ENCODE data around the gene SPATA32. TPM values are rescaled to one million over a fixed set of nuclear protein-coding genes. Genes with fewer than 3 reads are reported as not detected.
A peak's percentile ranks its signal among the peaks of the same experiment; 100 is the strongest.

The SPATA32 gene
- total and polyA plus RNA-seq, 2 experiments from 2014 or later: not detected

- TF ChIP-seq STAT1 (IDR thresholded peaks at IDR 0.05; ENCODE audit: unreplicated experiment): no peak
- peak; percentile 95 to 99 for TF ChIP-seq CTCF (conservative IDR thresholded peaks at IDR 0.05; ENCODE audit: low read depth in 2 of 2)
- Mint-ChIP-seq H3K4me3 (no peak overlapping the region), H3K36me3 (ENCODE audit: low read depth) (no peaks in the 10 kb centered on the region), H3K4me1 (peaks cover 20% of the 10 kb centered on the region), H3K27me3 (ENCODE audit: insufficient read depth, low read depth, poor library complexity) (peaks cover 50% of the 10 kb centered on the region), H3K9me3 (no peaks in the 10 kb centered on the region), H3K27ac (no peak overlapping the region)
- Histone ChIP-seq H3K27ac (ENCODE audit: low read depth) (no peak overlapping the region), H3K4me3 (no peak overlapping the region), H3K9me2 (ENCODE audit: insufficient read depth) (no peaks in the 10 kb centered on the region), H2AFZ (no peak overlapping the region), H3K4me1 (ENCODE audit: insufficient read depth) (peaks cover 12% of the 10 kb centered on the region; the same call in 1 of the 2 replicates), H3K27me3 (ENCODE audit: insufficient read depth) (peaks cover 44% of the 10 kb centered on the region), H3F3A (replicated peaks; ENCODE audit: low read depth) (no peaks in the 10 kb centered on the region), H3K36me3 (ENCODE audit: insufficient read depth) (no peaks in the 10 kb centered on the region), H3K4me2 (no peak overlapping the region), H4K20me1 (replicated peaks; ENCODE audit: insufficient read depth) (no peaks in the 10 kb centered on the region), H3K79me2 (replicated peaks; ENCODE audit: insufficient read depth) (no peaks in the 10 kb centered on the region)
- ATAC-seq: peak; percentile 57
- DNase-seq (ENCODE audit: low spot score): peak; percentile 89
These were observed 42.8 kb downstream of the SPATA32 start for GRCh38 chr17:45218895-45219661.

Other genes with a start within 250 kb of the SPATA32 start
- gene DCAKD, start 210.5 kb downstream of the SPATA32 start, total RNA-seq (2014; rRNA removed; shearing (Covaris generic)): 51.3 and 57.2 TPM in 2 replicates
- gene DCAKD, start 210.5 kb downstream of the SPATA32 start, polyA plus RNA-seq (2016; fragmentation: Nextera tagmentation; extraction: Ambion mirVana): 23.7 and 28.7 TPM in 2 replicates
- gene NMT1, start 200.8 kb downstream of the SPATA32 start, total RNA-seq (2014; rRNA removed; shearing (Covaris generic)): 80.9 and 95.6 TPM in 2 replicates
- 298 and 327 TPM in 2 replicates for gene NMT1, start 200.8 kb downstream of the SPATA32 start, polyA plus RNA-seq (2016; fragmentation: Nextera tagmentation; extraction: Ambion mirVana)
- 15.9 and 32.1 TPM in 2 replicates for gene PLCD3, start 129.6 kb downstream of the SPATA32 start, total RNA-seq (2014; rRNA removed; shearing (Covaris generic))
- 3.0 and 5.7 TPM in 2 replicates for gene PLCD3, start 129.6 kb downstream of the SPATA32 start, polyA plus RNA-seq (2016; fragmentation: Nextera tagmentation; extraction: Ambion mirVana)
- gene ACBD4, start 126.4 kb downstream of the SPATA32 start, total RNA-seq (2014; rRNA removed; shearing (Covaris generic)): 5.1 and 6.7 TPM in 2 replicates
- gene ACBD4, start 126.4 kb downstream of the SPATA32 start, polyA plus RNA-seq (2016; fragmentation: Nextera tagmentation; extraction: Ambion mirVana): 4.5 and 5.1 TPM in 2 replicates
- gene HEXIM1, start 113.6 kb downstream of the SPATA32 start, total RNA-seq (2014; rRNA removed; shearing (Covaris generic)): 10.9 and 11.9 TPM in 2 replicates
- gene HEXIM1, start 113.6 kb downstream of the SPATA32 start, polyA plus RNA-seq (2016; fragmentation: Nextera tagmentation; extraction: Ambion mirVana): 9.2 and 9.7 TPM in 2 replicates
- gene HEXIM2, start 100.2 kb downstream of the SPATA32 start, total RNA-seq (2014; rRNA removed; shearing (Covaris generic)): 9.0 and 9.8 TPM in 2 replicates
- 9.5 and 12.4 TPM in 2 replicates for gene HEXIM2, start 100.2 kb downstream of the SPATA32 start, polyA plus RNA-seq (2016; fragmentation: Nextera tagmentation; extraction: Ambion mirVana)
- gene FMNL1, start 40.2 kb downstream of the SPATA32 start, total RNA-seq (2014; rRNA removed; shearing (Covaris generic)): 9.3 and 23.1 TPM in 2 replicates
- gene FMNL1, start 40.2 kb downstream of the SPATA32 start, polyA plus RNA-seq (2016; fragmentation: Nextera tagmentation; extraction: Ambion mirVana): 5.6 and 6.6 TPM in 2 replicates
- gene MAP3K14, start 54.9 kb upstream of the SPATA32 start, total RNA-seq (2014; rRNA removed; shearing (Covaris generic)): 3.9 and 4.9 TPM in 2 replicates
- gene MAP3K14, start 54.9 kb upstream of the SPATA32 start, polyA plus RNA-seq (2016; fragmentation: Nextera tagmentation; extraction: Ambion mirVana): 1.3 and 1.4 TPM in 2 replicates
- gene ARHGAP27, start 170.8 kb upstream of the SPATA32 start, total RNA-seq (2014; rRNA removed; shearing (Covaris generic)): 14.3 and 17.7 TPM in 2 replicates
- gene ARHGAP27, start 170.8 kb upstream of the SPATA32 start, polyA plus RNA-seq (2016; fragmentation: Nextera tagmentation; extraction: Ambion mirVana): 5.3 and 5.9 TPM in 2 replicates
- 16.9 and 17.9 TPM in 2 replicates for gene PLEKHM1, start 228.6 kb upstream of the SPATA32 start, total RNA-seq (2014; rRNA removed; shearing (Covaris generic))
- gene PLEKHM1, start 228.6 kb upstream of the SPATA32 start, polyA plus RNA-seq (2016; fragmentation: Nextera tagmentation; extraction: Ambion mirVana): 4.4 and 5.0 TPM in 2 replicates